ENCODE measurements around the gene TPSD1.

The TPSD1 gene

DNA sequence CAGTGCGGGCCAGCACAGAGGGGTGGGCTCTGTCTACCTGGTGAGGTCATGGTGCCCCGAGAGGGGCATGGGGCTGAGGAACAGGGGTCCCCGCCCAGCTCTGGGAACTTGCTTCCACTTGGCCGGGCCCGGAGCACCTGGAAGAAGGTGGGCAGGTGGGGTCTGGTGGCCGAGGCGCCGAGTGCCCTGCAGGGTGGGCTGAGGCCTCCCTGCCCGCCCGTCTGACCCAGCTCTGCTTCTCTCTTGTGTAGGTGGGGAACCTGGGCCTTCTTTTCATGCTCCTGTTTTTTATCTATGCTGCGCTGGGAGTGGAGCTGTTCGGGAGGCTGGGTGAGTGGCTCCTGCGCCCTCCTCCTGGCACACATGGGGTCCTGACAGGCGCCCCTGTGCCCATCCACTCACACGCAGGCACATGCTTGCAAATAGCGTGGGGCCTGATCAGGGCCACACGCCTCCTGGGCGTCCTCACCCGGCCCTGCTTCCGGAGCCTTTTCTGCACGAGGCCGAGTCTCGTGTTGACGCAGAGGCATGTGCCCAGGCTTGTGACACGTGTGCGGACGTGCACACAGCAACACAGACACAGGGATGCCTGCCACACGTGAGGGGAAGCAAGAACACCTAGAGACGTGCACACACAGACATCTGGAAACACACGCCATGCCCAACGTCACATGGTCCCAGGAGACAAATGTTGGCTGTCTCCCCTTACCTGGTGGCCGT is 39.0 kb upstream of the TPSD1 start:
- no peak for DNase-seq (ENCODE audit: low spot score)
- H3K27ac ChIP-seq = no peak overlapping the region
- no peak overlapping the region for H3K4me3 ChIP-seq
- TF ChIP-seq, protein P1, sequence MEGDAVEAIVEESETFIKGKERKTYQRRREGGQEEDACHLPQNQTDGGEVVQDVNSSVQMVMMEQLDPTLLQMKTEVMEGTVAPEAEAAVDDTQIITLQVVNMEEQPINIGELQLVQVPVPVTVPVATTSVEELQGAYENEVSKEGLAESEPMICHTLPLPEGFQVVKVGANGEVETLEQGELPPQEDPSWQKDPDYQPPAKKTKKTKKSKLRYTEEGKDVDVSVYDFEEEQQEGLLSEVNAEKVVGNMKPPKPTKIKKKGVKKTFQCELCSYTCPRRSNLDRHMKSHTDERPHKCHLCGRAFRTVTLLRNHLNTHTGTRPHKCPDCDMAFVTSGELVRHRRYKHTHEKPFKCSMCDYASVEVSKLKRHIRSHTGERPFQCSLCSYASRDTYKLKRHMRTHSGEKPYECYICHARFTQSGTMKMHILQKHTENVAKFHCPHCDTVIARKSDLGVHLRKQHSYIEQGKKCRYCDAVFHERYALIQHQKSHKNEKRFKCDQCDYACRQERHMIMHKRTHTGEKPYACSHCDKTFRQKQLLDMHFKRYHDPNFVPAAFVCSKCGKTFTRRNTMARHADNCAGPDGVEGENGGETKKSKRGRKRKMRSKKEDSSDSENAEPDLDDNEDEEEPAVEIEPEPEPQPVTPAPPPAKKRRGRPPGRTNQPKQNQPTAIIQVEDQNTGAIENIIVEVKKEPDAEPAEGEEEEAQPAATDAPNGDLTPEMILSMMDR (IDR thresholded peaks at IDR 0.05) = no peak

DNA sequence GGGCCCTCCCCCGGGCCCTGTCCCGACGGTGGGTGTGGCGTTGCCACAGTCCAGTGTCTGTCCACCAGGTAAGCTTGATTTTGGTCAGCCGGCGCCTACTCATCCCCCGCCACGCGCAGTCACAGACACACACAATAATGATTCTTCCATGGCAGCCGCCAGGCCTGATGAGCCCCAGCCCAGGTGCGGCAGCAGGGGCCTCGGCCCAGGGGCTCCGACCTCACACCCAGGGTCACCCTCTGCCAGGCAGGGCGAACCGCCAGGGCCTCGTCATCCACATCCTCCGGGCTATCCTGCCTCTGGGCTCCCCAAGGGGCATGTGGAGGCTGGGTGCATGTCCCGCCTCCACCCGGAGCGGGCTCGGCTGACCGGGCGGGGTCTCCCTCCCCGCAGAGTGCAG is 38.3 kb upstream of the TPSD1 start:
- no peak overlapping the region for H3K4me3 ChIP-seq
- TF ChIP-seq, protein P1 (IDR thresholded peaks at IDR 0.05) = no peak
- H3K27ac ChIP-seq = no peak overlapping the region
- no peak for DNase-seq (ENCODE audit: low spot score)

DNA sequence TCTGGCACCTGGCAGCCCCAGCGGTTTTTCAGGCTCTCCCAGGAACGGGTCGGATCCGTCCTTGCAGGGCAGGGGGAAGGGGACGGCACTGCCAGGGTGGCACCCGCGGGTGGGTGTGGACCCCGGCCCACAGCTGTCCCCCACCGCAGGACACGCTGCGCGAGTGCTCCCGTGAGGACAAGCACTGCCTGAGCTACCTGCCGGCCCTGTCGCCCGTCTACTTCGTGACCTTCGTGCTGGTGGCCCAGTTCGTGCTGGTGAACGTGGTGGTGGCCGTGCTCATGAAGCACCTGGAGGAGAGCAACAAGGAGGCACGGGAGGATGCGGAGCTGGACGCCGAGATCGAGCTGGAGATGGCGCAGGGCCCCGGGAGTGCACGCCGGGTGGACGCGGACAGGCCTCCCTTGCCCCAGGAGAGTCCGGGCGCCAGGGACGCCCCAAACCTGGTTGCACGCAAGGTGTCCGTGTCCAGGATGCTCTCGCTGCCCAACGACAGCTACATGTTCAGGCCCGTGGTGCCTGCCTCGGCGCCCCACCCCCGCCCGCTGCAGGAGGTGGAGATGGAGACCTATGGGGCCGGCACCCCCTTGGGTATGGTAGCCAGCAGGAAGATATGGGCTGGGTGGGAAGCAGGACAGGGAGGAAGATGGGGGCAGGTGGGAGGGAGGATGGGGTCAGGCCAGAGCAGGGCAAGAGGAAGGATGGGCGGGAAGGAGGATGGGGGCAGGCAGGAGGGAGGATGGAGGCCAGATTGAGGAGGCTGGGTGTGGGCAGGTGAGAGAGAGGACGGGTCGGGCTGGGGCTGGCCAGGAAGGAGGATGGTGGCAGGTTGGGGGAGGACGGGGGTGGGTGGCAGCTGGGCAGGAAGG is 37.6 kb upstream of the TPSD1 start:
- no peak overlapping the region for H3K4me3 ChIP-seq
- no peak overlapping the region for H3K27ac ChIP-seq
- TF ChIP-seq, protein P1 (IDR thresholded peaks at IDR 0.05) = no peak
- no peak for DNase-seq (ENCODE audit: low spot score)

DNA sequence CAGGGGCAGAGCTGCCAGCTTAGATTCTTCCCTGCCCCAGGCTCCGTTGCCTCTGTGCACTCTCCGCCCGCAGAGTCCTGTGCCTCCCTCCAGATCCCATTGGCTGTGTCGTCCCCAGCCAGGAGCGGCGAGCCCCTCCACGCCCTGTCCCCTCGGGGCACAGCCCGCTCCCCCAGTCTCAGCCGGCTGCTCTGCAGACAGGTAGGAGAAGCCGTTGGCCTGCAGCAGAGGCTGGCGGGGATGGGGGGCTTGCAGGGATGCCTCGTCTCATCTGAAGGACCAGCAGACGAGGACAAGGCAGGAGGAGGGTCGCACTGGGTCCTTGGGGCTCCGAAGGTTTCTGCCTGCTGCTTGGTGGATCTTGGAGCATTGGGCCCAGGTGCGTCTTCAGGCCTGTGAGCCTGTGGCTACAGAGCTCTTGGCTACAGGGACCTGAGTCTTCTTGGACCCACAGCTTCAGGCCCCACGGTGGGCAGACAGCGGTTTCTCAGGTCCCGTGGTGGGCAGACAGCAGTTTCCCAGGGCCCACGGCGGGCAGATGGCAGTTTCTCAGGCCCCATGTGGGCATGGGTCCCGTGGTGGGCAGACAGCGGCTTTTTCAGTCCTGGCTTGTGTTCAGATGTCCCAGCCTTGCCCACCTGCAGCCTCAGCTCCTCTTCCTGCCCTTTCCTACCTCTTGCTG is 36.8 kb upstream of the TPSD1 start:
- TF ChIP-seq, protein P1 (IDR thresholded peaks at IDR 0.05) = no peak
- Histone ChIP-seq H3K4me3 (no peak overlapping the region), H3K27ac (no peak overlapping the region)
- DNase-seq (ENCODE audit: low spot score) = no peak

DNA sequence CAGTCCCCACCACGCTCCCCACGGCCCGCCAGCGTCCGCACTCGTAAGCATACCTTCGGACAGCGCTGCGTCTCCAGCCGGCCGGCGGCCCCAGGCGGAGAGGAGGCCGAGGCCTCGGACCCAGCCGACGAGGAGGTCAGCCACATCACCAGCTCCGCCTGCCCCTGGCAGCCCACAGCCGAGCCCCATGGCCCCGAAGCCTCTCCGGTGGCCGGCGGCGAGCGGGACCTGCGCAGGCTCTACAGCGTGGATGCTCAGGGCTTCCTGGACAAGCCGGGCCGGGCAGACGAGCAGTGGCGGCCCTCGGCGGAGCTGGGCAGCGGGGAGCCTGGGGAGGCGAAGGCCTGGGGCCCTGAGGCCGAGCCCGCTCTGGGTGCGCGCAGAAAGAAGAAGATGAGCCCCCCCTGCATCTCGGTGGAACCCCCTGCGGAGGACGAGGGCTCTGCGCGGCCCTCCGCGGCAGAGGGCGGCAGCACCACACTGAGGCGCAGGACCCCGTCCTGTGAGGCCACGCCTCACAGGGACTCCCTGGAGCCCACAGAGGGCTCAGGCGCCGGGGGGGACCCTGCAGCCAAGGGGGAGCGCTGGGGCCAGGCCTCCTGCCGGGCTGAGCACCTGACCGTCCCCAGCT is 35.7 kb upstream of the TPSD1 start:
- H3K4me3 ChIP-seq = no peak overlapping the region
- no peak for DNase-seq (ENCODE audit: low spot score)
- no peak overlapping the region for H3K27ac ChIP-seq
- TF ChIP-seq, protein P1 (IDR thresholded peaks at IDR 0.05) = no peak

DNA sequence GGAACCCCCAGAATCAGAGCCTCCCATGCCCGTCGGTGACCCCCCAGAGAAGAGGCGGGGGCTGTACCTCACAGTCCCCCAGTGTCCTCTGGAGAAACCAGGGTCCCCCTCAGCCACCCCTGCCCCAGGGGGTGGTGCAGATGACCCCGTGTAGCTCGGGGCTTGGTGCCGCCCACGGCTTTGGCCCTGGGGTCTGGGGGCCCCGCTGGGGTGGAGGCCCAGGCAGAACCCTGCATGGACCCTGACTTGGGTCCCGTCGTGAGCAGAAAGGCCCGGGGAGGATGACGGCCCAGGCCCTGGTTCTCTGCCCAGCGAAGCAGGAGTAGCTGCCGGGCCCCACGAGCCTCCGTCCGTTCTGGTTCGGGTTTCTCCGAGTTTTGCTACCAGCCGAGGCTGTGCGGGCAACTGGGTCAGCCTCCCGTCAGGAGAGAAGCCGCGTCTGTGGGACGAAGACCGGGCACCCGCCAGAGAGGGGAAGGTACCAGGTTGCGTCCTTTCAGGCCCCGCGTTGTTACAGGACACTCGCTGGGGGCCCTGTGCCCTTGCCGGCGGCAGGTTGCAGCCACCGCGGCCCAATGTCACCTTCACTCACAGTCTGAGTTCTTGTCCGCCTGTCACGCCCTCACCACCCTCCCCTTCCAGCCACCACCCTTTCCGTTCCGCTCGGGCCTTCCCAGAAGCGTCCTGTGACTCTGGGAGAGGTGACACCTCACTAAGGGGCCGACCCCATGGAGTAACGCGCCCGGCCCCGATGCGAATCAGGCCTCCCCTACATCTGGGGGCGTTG is 34.8 kb upstream of the TPSD1 start:
- Histone ChIP-seq H3K27ac (no peak overlapping the region), H3K4me3 (no peak overlapping the region)
- DNase-seq (ENCODE audit: low spot score) = no peak
- TF ChIP-seq, protein P1 (IDR thresholded peaks at IDR 0.05) = no peak
